ENCODE data around the gene PCDH1.

DNA sequence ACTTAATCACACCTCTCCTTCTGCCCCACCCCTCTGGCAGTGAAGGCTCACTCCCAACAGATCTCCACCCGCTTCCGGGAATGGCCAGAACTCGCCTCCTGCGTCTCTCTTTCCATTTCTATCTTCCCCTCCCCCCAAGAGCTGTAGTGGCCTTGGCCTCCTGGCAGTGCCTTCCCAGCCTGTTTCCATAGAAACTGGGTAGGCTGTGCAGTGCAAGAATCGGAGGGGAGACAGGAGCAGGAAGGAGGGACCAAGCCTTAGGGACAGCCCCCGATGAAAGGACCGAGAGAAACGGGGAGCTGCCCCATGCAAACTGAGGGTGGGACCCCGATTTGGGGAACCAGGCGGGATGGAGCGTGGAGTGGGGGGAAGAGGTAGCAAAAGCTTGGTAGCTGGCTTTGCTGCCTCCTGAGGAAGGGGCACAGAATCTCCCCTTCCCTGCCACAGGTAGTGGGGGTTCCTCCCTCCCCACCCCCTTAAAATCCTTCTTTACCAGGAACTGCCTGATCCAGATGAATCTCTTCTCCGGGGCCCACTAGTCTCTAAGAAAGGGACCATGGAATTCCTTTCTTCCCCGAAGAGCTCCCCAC, 4.5 kb upstream of the PCDH1 start:
- no peak for TF ChIP-seq EZH2 (IDR thresholded peaks at IDR 0.05; ENCODE audit: insufficient read depth, low read length)
- TF ChIP-seq, protein P1, sequence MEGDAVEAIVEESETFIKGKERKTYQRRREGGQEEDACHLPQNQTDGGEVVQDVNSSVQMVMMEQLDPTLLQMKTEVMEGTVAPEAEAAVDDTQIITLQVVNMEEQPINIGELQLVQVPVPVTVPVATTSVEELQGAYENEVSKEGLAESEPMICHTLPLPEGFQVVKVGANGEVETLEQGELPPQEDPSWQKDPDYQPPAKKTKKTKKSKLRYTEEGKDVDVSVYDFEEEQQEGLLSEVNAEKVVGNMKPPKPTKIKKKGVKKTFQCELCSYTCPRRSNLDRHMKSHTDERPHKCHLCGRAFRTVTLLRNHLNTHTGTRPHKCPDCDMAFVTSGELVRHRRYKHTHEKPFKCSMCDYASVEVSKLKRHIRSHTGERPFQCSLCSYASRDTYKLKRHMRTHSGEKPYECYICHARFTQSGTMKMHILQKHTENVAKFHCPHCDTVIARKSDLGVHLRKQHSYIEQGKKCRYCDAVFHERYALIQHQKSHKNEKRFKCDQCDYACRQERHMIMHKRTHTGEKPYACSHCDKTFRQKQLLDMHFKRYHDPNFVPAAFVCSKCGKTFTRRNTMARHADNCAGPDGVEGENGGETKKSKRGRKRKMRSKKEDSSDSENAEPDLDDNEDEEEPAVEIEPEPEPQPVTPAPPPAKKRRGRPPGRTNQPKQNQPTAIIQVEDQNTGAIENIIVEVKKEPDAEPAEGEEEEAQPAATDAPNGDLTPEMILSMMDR (IDR thresholded peaks at IDR 0.05; ENCODE audit: insufficient read depth, low read depth, low read length), result no peak

Measured in astrocyte (in vitro differentiated cells and primary cell).